Right lobe of liver (tissue), 6 donors: ENCODE measurements around the gene IPO8. TPM values are rescaled to one million over a fixed set of nuclear protein-coding genes. Genes with fewer than 3 reads are reported as not detected.

ENCODE experiments used
- ATAC-seq, 4 donors: fragments of 200-7000 bp; cut with Tn5 transposase; one replicate each; pipeline ENCODE4 v1.9.1; 2020; ENCODE audit warnings: mild to moderate bottlenecking in 4 of 4, moderate library complexity in 4 of 4
- DNase-seq, 3 donors: peaks; one replicate each; pipeline ENCODE4 v3.0.0-alpha.2; 2020
- H3K27ac ChIP-seq, 3 donors: fragments of 200-600 bp; one replicate each; pipeline ENCODE4 v1.8.0; 2022
- H3K27me3 ChIP-seq, 2 donors: fragments of 200-600 bp; one replicate each; pipeline ENCODE4 v1.8.0; 2022
- H3K36me3 ChIP-seq, 4 donors: fragments of 200-600 bp; sonication (generic) in 1 of 4; one replicate each; pipeline versions ENCODE4 v1.5.1 to v1.8.0; 2017 to 2022; ENCODE audit warnings: control low read depth in 1 of 4
- H3K4me1 ChIP-seq, 4 donors: fragments of 200-600 bp; sonication (generic) in 1 of 4; one replicate each; pipeline versions ENCODE4 v1.5.1 to v1.8.0; 2017 to 2022; ENCODE audit warnings: control low read depth in 1 of 4
- H3K4me3 ChIP-seq, 3 donors: fragments of 200-600 bp; one replicate each; pipeline ENCODE4 v1.8.0; 2022
- H3K9me3 ChIP-seq, 4 donors: fragments of 200-600 bp; sonication (generic) in 1 of 4; one replicate each; pipeline versions ENCODE4 v1.5.1 to v1.8.0; 2017 to 2022; ENCODE audit warnings: control low read depth in 1 of 4
- POLR2A ChIP-seq: fragments of 450-650 bp; IDR thresholded peaks from one replicate; pipeline ENCODE4 v1.6.1; 2017; ENCODE audit warnings: antibody characterized with exemption, mild to moderate bottlenecking
- WGBS: methylation state at CpG from one replicate; pipeline ENCODE4 v1.1.6; 2018; ENCODE audit warnings: low coverage, low lambda C conversion rate; ENCODE audit not compliant: insufficient coverage; ENCODE audit errors: missing lambda C conversion rate; 5-methylcytosine and 5-hydroxymethylcytosine counted together
- intact Hi-C, 2 donors: fragments of 100-400 bp; cut with DNase I; formaldehyde crosslinking; loops; one replicate each; pipeline versions ENCODE4 v1.11.2 to v1.14.1; 2022
- total RNA-seq, 6 experiments: library from RNA; depleted of rRNA in 2 of 6; stranded (reverse); fragments of >200 nt in 2 of 6; fragmentation: NEBNext Ultra II Directional in 3 of 6; extraction: Animal tissue kit (Norgen Biotek cat#: 25700) in 3 of 6; gene quantifications; one replicate each; pipeline versions ENCODE4 v1.1.0 to v1.2.4, GENCODE V29; 2016 to 2023
- TF ChIP-seq, protein P1 (sequence below), 4 donors: fragments of 200-600 bp in 3 of 4; fragments of 450-650 bp in 1 of 4; IDR thresholded peaks; one replicate each; pipeline versions ENCODE4 v1.5.1 to v1.8.0; 2016 to 2022; ENCODE audit warnings: antibody characterized with exemption in 4 of 4, mild to moderate bottlenecking in 2 of 4
- donor health status: DM: no; HTN: yes; CAD: no.
- donor health status: DM: no; HTN: no; CAD: no.
- donor health status: DM: no; HTN: no; CAD: no.
- donor health status: DM: no; HTN: yes; CAD: no.
- donor health status: DM: no; HTN: yes; CAD: no.

The IPO8 gene
- total RNA-seq, 6 experiments from 2014 or later: 19.6 to 34.7 (median 25.5) TPM

DNA sequence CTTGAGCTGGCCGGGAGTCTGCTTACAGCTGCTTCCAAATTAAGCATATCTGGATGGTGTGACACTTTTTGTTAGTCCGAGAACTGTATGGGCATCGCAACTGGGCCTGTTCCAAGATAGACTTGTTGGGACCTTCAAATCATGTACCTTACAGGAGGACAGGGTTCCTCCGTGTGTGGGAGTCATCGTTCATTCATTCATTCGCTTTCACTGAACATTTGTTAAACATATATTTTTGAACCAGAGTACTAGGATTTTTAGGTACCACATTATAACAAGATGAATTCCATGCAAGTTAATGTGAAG, 387 bp upstream of the IPO8 start:
- Histone ChIP-seq H3K9me3 (no peaks in the 10 kb centered on the region), H3K27me3 (no peaks in the 10 kb centered on the region), H3K36me3 (no peaks in the 10 kb centered on the region), H3K4me3 (peak overlapping the region; percentile 89 to 98 (median 94)), H3K4me1 (peaks cover 0 to 12% (median 2%) of the 10 kb centered on the region in 4 donors), H3K27ac (peak overlapping the region; percentile 38 to 71 (median 66))
- ATAC-seq (no peak), DNase-seq (no peak)
- TF ChIP-seq, protein P1, sequence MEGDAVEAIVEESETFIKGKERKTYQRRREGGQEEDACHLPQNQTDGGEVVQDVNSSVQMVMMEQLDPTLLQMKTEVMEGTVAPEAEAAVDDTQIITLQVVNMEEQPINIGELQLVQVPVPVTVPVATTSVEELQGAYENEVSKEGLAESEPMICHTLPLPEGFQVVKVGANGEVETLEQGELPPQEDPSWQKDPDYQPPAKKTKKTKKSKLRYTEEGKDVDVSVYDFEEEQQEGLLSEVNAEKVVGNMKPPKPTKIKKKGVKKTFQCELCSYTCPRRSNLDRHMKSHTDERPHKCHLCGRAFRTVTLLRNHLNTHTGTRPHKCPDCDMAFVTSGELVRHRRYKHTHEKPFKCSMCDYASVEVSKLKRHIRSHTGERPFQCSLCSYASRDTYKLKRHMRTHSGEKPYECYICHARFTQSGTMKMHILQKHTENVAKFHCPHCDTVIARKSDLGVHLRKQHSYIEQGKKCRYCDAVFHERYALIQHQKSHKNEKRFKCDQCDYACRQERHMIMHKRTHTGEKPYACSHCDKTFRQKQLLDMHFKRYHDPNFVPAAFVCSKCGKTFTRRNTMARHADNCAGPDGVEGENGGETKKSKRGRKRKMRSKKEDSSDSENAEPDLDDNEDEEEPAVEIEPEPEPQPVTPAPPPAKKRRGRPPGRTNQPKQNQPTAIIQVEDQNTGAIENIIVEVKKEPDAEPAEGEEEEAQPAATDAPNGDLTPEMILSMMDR (IDR thresholded peaks at IDR 0.05): no peak
- no peak for TF ChIP-seq POLR2A
- intact Hi-C loops: no loop called here
- 9% methylated on average over 6 of the region's 6 CpGs for WGBS

DNA sequence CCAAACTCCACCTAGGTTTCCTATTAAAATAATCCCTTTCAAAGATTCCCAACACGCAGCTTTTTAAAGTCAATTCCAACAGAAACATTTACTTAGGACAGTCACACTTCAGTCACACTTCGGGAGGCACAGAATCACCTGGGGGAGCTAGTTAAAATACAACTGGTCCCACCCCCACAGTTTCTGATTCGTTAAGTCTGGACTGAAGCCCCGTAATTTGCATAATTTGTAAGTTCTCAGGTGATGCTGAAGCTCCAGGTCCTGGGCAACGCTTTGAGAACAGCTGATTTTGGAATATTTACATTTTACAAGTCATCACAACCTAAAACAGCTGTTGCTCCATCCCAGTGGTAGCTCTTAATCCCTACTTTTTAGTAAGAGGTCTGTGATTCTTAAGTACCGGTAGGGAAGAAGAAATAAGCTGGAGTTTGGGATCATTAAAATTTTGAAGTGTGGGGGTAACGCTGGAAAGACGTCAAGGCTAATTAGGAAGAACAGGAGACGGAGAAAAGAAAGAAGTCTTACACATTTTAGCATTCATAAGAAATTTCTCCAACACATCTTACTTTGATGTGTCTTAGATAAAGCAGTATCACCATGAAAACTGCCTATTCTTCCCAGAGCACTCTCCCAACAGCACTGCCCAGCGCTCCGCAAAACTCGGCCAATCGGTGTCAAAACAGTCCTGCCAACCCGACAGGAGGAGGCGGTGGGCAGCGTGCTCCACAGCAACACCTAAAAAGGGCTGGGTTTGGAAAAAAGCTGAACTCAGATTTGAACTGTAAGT, 1.1 kb downstream of the IPO8 start:
- Histone ChIP-seq H3K36me3 (no peaks in the 10 kb centered on the region), H3K27ac (peak overlapping the region; percentile 66 to 78 (median 71)), H3K4me1 (peaks cover 0 to 12% (median 2%) of the 10 kb centered on the region in 4 donors), H3K9me3 (no peaks in the 10 kb centered on the region), H3K27me3 (no peaks in the 10 kb centered on the region), H3K4me3 (peak overlapping the region; percentile 89 to 98 (median 94))
- no peak for TF ChIP-seq POLR2A
- TF ChIP-seq, protein P1 (IDR thresholded peaks at IDR 0.05): no peak
- DNase-seq (peak; percentile 64 to 75 (median 69)), ATAC-seq (peak; percentile 60 to 76 (median 75))
- intact Hi-C loops: no loop called here
- WGBS: 5% methylated on average over 15 of the region's 16 CpGs

DNA sequence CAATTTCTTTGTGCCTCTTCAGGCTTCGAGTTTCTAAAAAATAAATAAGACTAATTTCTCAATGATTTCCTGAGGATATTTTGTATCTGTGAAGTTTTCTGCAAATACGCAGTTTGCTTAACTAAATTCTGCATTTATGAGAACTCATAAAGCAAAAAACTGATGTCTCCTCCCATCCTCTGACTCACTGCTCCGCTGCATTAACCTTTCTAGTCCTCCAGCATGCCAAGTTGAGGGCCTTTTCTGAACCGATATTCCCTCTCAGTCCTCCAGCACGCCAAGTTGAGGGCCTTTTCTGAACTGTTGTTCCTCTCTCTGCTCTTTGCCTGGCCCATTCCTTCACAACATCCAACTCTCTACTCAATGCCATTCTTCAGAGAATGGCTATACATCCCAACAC, 3.2 kb downstream of the IPO8 start:
- WGBS: 80% methylated on average over 4 of the region's 5 CpGs
- intact Hi-C loops: no loop called here
- DNase-seq: no peak

DNA sequence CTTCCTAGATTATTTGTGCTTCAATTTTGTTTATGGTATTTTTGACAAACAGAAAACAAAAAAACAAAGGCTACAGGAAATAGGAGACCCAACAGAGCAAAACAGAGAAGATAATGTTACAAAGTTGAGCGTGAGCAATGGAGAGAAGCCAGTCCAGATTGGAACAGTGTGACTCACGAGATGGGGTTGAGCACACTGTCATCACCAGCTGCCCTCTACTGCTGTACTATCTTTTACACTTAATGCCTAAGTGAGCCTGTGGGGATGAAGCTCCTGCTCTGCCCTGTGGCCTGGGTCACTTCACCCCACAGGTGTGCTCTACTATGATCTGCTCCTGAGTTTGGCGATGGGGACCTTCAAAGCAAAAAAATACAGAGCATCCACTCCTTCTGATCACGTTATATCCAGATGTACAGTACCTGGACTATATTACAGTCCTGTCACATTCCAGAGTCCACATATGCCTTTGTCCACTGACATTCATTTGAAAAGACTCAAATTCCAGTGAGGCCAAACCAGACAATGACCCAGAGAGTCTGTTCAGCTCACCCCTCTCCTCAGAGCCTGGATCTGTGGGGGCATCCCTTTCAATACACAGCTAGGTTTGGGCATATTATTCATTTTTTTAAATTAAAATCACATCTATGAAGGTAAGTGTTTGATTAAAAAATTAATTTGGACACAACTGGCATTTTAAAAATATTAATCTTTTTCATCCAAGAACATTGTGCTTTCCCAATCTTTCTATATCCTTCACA, 4.4 kb downstream of the IPO8 start:
- 66% methylated on average over 3 of the region's 4 CpGs for WGBS
- ATAC-seq: no peak
- TF ChIP-seq, protein P1 (IDR thresholded peaks at IDR 0.05): no peak
- TF ChIP-seq POLR2A: no peak
- Histone ChIP-seq H3K36me3 (no peaks in the 10 kb centered on the region), H3K27ac (no peak overlapping the region), H3K27me3 (no peaks in the 10 kb centered on the region), H3K9me3 (no peaks in the 10 kb centered on the region), H3K4me1 (peaks cover 0 to 12% (median 2%) of the 10 kb centered on the region in 4 donors), H3K4me3 (no peak overlapping the region)
- DNase-seq: no peak
- intact Hi-C loops: no loop called here

More for the DNA sequence above, 3.2 kb downstream of the IPO8 start:
- no peaks in the 10 kb centered on the region for H3K36me3 ChIP-seq
- H3K27me3 ChIP-seq: no peaks in the 10 kb centered on the region
- H3K9me3 ChIP-seq: no peaks in the 10 kb centered on the region
- TF ChIP-seq, protein P1 (IDR thresholded peaks at IDR 0.05): no peak
- TF ChIP-seq POLR2A: no peak
- ATAC-seq: no peak
- no peak overlapping the region for H3K4me3 ChIP-seq
- H3K4me1 ChIP-seq: peaks cover 0 to 12% (median 2%) of the 10 kb centered on the region in 4 donors
- no peak overlapping the region for H3K27ac ChIP-seq
